Nephron progenitor cell (in vitro differentiated cells): ENCODE results near the gene NEAT1.

ENCODE experiments used
- DNase-seq: peaks from one replicate; pipeline ENCODE4 v3.0.0; 2021
- H3K27ac Mint-ChIP-seq: 2 replicates; pipeline ENCODE4 v1.8.0; 2021; ENCODE audit warnings: mild to moderate bottlenecking, moderate library complexity, mixed read lengths
- H3K27me3 Mint-ChIP-seq: 2 replicates; pipeline ENCODE4 v1.8.0; 2021; ENCODE audit warnings: mild to moderate bottlenecking, low read depth, mixed read lengths; ENCODE audit not compliant: poor library complexity
- H3K36me3 Mint-ChIP-seq: 2 replicates; pipeline ENCODE4 v1.8.0; 2021; ENCODE audit warnings: low read depth, mixed read lengths
- H3K4me1 Mint-ChIP-seq: 2 replicates; pipeline ENCODE4 v1.8.0; 2021; ENCODE audit warnings: mixed read lengths
- H3K4me3 Mint-ChIP-seq: 2 replicates; pipeline ENCODE4 v1.8.0; 2021; ENCODE audit warnings: mild to moderate bottlenecking, moderate library complexity, mixed read lengths
- H3K9me3 Mint-ChIP-seq: 2 replicates; pipeline ENCODE4 v1.8.0; 2021; ENCODE audit warnings: mild to moderate bottlenecking, moderate library complexity, mixed read lengths
- CTCF ChIP-seq: fragments of 200-600 bp; sonication (generic); IDR thresholded peaks from 2 replicates; pipeline ENCODE4 v1.5.0; 2021; ENCODE audit warnings: antibody characterized with exemption

Gene NEAT1

GRCh38 chr11:65425105-65425970, 2.7 kb downstream of the NEAT1 start:
- H3K9me3 Mint-ChIP-seq, result no peaks in the 10 kb centered on the region
- no peak for TF ChIP-seq CTCF
- H3K27ac Mint-ChIP-seq, result peak overlapping the region; percentile 60
- no peaks in the 10 kb centered on the region for H3K36me3 Mint-ChIP-seq
- no peak for DNase-seq
- no peaks in the 10 kb centered on the region for H3K27me3 Mint-ChIP-seq
- H3K4me1 Mint-ChIP-seq, result peaks cover 94% of the 10 kb centered on the region
- H3K4me3 Mint-ChIP-seq, result peak overlapping the region; percentile 95

GRCh38 chr11:65425971-65426838, 3.6 kb downstream of the NEAT1 start:
- H3K4me3 Mint-ChIP-seq, result peak overlapping the region; percentile 95
- TF ChIP-seq CTCF, result no peak
- peaks cover 92% of the 10 kb centered on the region for H3K4me1 Mint-ChIP-seq
- H3K27ac Mint-ChIP-seq, result peak overlapping the region; percentile 60
- DNase-seq, result no peak
- no peaks in the 10 kb centered on the region for H3K27me3 Mint-ChIP-seq
- no peaks in the 10 kb centered on the region for H3K9me3 Mint-ChIP-seq
- H3K36me3 Mint-ChIP-seq, result no peaks in the 10 kb centered on the region

- Mint-ChIP-seq H3K4me3 (peak overlapping the region; percentile 95), H3K9me3 (no peaks in the 10 kb centered on the region), H3K36me3 (no peaks in the 10 kb centered on the region), H3K27me3 (no peaks in the 10 kb centered on the region), H3K4me1 (peaks cover 85% of the 10 kb centered on the region), H3K27ac (peak overlapping the region; percentile 72)
- no peak for TF ChIP-seq CTCF
- no peak for DNase-seq
These were observed 4.5 kb downstream of the NEAT1 start for GRCh38 chr11:65426839-65427690.

- Mint-ChIP-seq H3K4me3 (peak overlapping the region; percentile 95), H3K4me1 (peaks cover 79% of the 10 kb centered on the region), H3K27me3 (no peaks in the 10 kb centered on the region), H3K9me3 (no peaks in the 10 kb centered on the region), H3K27ac (peak overlapping the region; percentile 3), H3K36me3 (no peaks in the 10 kb centered on the region)
- TF ChIP-seq CTCF, result no peak
- no peak for DNase-seq
These were observed 5.3 kb downstream of the NEAT1 start for GRCh38 chr11:65427691-65428577.

- Mint-ChIP-seq H3K36me3 (no peaks in the 10 kb centered on the region), H3K27me3 (no peaks in the 10 kb centered on the region), H3K9me3 (no peaks in the 10 kb centered on the region), H3K4me1 (peaks cover 73% of the 10 kb centered on the region), H3K27ac (peak overlapping the region; percentile 3), H3K4me3 (peak overlapping the region; percentile 95)
- no peak for DNase-seq
- TF ChIP-seq CTCF, result no peak
These were observed 6.0 kb downstream of the NEAT1 start for GRCh38 chr11:65428578-65429067.
